ENCODE results near the gene PCNX2. TPM values are rescaled to one million over a fixed set of nuclear protein-coding genes. Genes with fewer than 3 reads are reported as not detected.

The PCNX2 gene
- total RNA-seq, 1 donor from 2014 or later, result 11.3 TPM

GRCh38 chr1:233295975-233296322 is 424 bp upstream of the PCNX2 start:
- peak overlapping the region; percentile 75 for H3K27ac ChIP-seq
- no peaks in the 10 kb centered on the region for H3K9me3 ChIP-seq
- intact Hi-C loops (cut with DNase I), result no loop called here
- ATAC-seq, result no peak
- peak overlapping the region; percentile 70 for H3K4me3 ChIP-seq
- no peak for TF ChIP-seq CTCF (IDR thresholded peaks at IDR 0.05)
- DNase-seq, result no peak
- H3K4me1 ChIP-seq, result peaks cover 10% of the 10 kb centered on the region
- no peaks in the 10 kb centered on the region for H3K36me3 ChIP-seq
- no peaks in the 10 kb centered on the region for H3K27me3 ChIP-seq (ENCODE audit: low read depth)

- intact Hi-C loops (cut with DNase I), result no loop called here
- no peaks in the 10 kb centered on the region for H3K27me3 ChIP-seq (ENCODE audit: low read depth)
- H3K4me3 ChIP-seq, result peak overlapping the region; percentile 70
- peaks cover 10% of the 10 kb centered on the region for H3K4me1 ChIP-seq
- ATAC-seq (peak; percentile 53 to 55), DNase-seq (no peak)
- H3K36me3 ChIP-seq, result no peaks in the 10 kb centered on the region
- H3K9me3 ChIP-seq, result no peaks in the 10 kb centered on the region
- no peak for TF ChIP-seq CTCF (IDR thresholded peaks at IDR 0.05)
- peak overlapping the region; percentile 75 for H3K27ac ChIP-seq
Observed at GRCh38 chr1:233294913-233295236, 650 bp downstream of the PCNX2 start.

- Histone ChIP-seq H3K36me3 (no peaks in the 10 kb centered on the region), H3K9me3 (no peaks in the 10 kb centered on the region), H3K27me3 (ENCODE audit: low read depth) (no peaks in the 10 kb centered on the region), H3K4me3 (no peak overlapping the region), H3K27ac (no peak overlapping the region), H3K4me1 (peaks cover 10% of the 10 kb centered on the region)
- ATAC-seq, result no peak
- no peak for DNase-seq
- no peak for TF ChIP-seq CTCF (IDR thresholded peaks at IDR 0.05)
- intact Hi-C loops (cut with DNase I), result no loop called here
Observed at GRCh38 chr1:233293556-233294446, 1.7 kb downstream of the PCNX2 start.

GRCh38 chr1:233290396-233291034 is 5.0 kb downstream of the PCNX2 start:
- TF ChIP-seq CTCF (IDR thresholded peaks at IDR 0.05), result no peak
- DNase-seq (no peak), ATAC-seq (no peak)
- Histone ChIP-seq H3K4me3 (no peak overlapping the region), H3K27ac (peak overlapping the region; percentile 50), H3K27me3 (ENCODE audit: low read depth) (no peaks in the 10 kb centered on the region), H3K36me3 (no peaks in the 10 kb centered on the region), H3K9me3 (no peaks in the 10 kb centered on the region), H3K4me1 (peaks cover 10% of the 10 kb centered on the region)
- intact Hi-C loops (cut with DNase I), result no loop called here

- no peaks in the 10 kb centered on the region for H3K27me3 ChIP-seq (ENCODE audit: low read depth)
- no peaks in the 10 kb centered on the region for H3K9me3 ChIP-seq
- no peak overlapping the region for H3K27ac ChIP-seq
- H3K4me1 ChIP-seq, result peaks cover 4% of the 10 kb centered on the region
- intact Hi-C loops (cut with DNase I), result no loop called here
- no peak for TF ChIP-seq CTCF (IDR thresholded peaks at IDR 0.05)
- ATAC-seq (no peak), DNase-seq (no peak)
- no peak overlapping the region for H3K4me3 ChIP-seq
- H3K36me3 ChIP-seq, result no peaks in the 10 kb centered on the region
Observed at GRCh38 chr1:233289676-233290075, 5.8 kb downstream of the PCNX2 start.
